Measurements from ENCODE around the gene MISP3. TPM values are rescaled to one million over a fixed set of nuclear protein-coding genes. Genes with fewer than 3 reads are reported as not detected.

The MISP3 gene
- total and polyA plus RNA-seq, 2 of the 8 experiments (the other 6 are each of a cell fraction or from before 2014, with no cell fraction given), result 0.74 to 1.4 TPM

DNA sequence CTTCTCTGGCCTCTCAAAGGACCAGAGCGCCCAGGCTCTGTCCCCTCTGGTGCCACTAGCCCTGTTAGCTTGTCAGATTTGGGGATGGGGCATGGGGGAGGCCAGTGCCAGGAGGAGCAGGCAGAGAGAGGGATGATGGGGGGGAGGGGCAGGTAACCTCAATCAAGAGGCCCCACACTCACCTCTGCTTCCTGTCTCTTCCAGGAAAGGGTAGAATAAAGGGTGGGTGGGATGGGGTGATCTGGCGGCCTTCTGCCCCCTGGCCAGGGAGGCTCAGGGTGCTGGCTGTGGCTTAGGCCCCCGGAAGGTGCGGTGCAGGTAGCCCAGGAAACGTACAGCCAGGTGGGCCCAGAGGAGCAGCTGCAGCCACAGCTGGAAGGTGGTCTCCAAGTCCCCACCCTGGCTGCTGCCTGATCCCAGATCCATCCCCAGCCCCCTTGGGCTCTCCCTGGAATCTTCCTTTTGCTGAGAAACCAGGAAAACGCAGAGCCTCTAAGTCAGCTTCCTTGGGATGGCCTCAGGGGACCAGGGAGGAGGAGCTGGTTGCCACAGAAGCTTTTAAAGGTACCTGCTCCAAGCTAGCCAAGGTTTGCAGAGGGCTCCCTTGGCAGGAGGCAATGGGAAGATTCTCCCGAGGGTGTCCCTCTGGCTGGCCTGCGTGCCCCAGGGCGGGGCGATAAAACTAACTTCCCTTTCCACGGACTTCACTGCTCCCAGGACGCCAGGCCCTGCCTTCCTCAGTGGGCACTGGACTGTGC lies 39.6 kb downstream of the MISP3 start (continued):
- TF ChIP-seq, protein P1, sequence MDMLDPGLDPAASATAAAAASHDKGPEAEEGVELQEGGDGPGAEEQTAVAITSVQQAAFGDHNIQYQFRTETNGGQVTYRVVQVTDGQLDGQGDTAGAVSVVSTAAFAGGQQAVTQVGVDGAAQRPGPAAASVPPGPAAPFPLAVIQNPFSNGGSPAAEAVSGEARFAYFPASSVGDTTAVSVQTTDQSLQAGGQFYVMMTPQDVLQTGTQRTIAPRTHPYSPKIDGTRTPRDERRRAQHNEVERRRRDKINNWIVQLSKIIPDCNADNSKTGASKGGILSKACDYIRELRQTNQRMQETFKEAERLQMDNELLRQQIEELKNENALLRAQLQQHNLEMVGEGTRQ (IDR thresholded peaks at IDR 0.05; ENCODE audit: low read length), result no peak
